ENCODE data around the gene PRKAR1B. TPM values are rescaled to one million over a fixed set of nuclear protein-coding genes. Genes with fewer than 3 reads are reported as not detected.

PRKAR1B gene
- total RNA-seq, 1 donor from 2014 or later, result 21.7 TPM

GRCh38 chr7:772861-773621 is 46.0 kb upstream of the PRKAR1B start:
- H3K27ac Mint-ChIP-seq (ENCODE audit: unreplicated experiment), result no peak overlapping the region
- DNase-seq (ENCODE audit: low spot score), result no peak
- H3K4me3 Mint-ChIP-seq (ENCODE audit: unreplicated experiment), result no peak overlapping the region
- H3K27me3 Mint-ChIP-seq (ENCODE audit: unreplicated experiment), result peaks cover 4% of the 10 kb centered on the region
- H3K9me3 Mint-ChIP-seq (ENCODE audit: unreplicated experiment), result no peaks in the 10 kb centered on the region
- TF ChIP-seq, protein P1, sequence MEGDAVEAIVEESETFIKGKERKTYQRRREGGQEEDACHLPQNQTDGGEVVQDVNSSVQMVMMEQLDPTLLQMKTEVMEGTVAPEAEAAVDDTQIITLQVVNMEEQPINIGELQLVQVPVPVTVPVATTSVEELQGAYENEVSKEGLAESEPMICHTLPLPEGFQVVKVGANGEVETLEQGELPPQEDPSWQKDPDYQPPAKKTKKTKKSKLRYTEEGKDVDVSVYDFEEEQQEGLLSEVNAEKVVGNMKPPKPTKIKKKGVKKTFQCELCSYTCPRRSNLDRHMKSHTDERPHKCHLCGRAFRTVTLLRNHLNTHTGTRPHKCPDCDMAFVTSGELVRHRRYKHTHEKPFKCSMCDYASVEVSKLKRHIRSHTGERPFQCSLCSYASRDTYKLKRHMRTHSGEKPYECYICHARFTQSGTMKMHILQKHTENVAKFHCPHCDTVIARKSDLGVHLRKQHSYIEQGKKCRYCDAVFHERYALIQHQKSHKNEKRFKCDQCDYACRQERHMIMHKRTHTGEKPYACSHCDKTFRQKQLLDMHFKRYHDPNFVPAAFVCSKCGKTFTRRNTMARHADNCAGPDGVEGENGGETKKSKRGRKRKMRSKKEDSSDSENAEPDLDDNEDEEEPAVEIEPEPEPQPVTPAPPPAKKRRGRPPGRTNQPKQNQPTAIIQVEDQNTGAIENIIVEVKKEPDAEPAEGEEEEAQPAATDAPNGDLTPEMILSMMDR (IDR thresholded peaks at IDR 0.05; ENCODE audit: unreplicated experiment), result no peak
- no peaks in the 10 kb centered on the region for H3K4me1 Mint-ChIP-seq (ENCODE audit: unreplicated experiment)
- peaks cover 12% of the 10 kb centered on the region for H3K36me3 Mint-ChIP-seq (ENCODE audit: low read depth, unreplicated experiment)

GRCh38 chr7:772392-772791 is 45.3 kb upstream of the PRKAR1B start:
- peaks cover 7% of the 10 kb centered on the region for H3K27me3 Mint-ChIP-seq (ENCODE audit: unreplicated experiment)
- H3K4me3 Mint-ChIP-seq (ENCODE audit: unreplicated experiment), result no peak overlapping the region
- H3K4me1 Mint-ChIP-seq (ENCODE audit: unreplicated experiment), result no peaks in the 10 kb centered on the region
- peaks cover 11% of the 10 kb centered on the region for H3K36me3 Mint-ChIP-seq (ENCODE audit: low read depth, unreplicated experiment)
- no peak overlapping the region for H3K27ac Mint-ChIP-seq (ENCODE audit: unreplicated experiment)
- no peak for DNase-seq (ENCODE audit: low spot score)
- TF ChIP-seq, protein P1 (IDR thresholded peaks at IDR 0.05; ENCODE audit: unreplicated experiment), result no peak
- H3K9me3 Mint-ChIP-seq (ENCODE audit: unreplicated experiment), result no peaks in the 10 kb centered on the region

GRCh38 chr7:772005-772294 is 44.9 kb upstream of the PRKAR1B start:
- Mint-ChIP-seq H3K36me3 (ENCODE audit: low read depth, unreplicated experiment) (peaks cover 9% of the 10 kb centered on the region), H3K4me3 (ENCODE audit: unreplicated experiment) (no peak overlapping the region), H3K4me1 (ENCODE audit: unreplicated experiment) (no peaks in the 10 kb centered on the region), H3K27ac (ENCODE audit: unreplicated experiment) (no peak overlapping the region), H3K27me3 (ENCODE audit: unreplicated experiment) (peaks cover 8% of the 10 kb centered on the region), H3K9me3 (ENCODE audit: unreplicated experiment) (no peaks in the 10 kb centered on the region)
- TF ChIP-seq, protein P1 (IDR thresholded peaks at IDR 0.05; ENCODE audit: unreplicated experiment), result no peak
- no peak for DNase-seq (ENCODE audit: low spot score)

DNA sequence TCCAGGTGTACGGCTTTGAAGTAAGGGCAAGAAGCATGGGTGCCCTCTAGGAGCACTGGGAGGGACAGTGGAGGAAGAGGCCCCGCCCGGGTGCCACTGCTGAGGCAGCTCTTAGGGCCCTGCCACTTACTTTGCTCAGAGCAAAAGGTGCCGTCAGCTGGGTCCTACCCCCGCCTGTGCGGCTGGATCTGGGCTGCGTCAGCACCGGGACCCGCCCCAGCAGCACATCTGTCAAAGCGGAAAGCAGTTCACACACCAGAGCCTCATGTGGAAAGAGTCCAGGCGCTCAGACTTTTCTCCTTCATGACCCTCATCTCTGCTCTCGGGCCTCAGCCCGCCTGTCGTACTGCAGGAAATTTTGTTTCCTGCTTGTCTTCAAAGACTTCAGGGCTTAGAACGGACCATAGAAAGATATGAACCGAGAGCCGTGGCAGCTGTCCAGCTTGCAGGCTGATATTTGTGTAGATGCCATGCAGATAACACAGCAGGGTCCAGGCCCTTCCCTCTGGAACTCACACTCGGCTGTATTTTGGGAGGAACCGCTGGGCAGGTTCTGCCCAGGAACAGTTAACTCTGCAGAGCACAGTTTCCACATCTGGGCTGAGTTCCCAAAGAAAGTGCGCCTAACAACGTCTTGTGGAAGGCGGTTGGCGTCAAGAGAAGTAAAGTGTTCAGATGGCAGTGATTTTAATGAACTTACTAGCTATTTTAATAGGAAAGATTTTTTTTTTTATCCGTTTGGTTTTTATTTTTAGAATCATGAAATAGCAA is 44.3 kb upstream of the PRKAR1B start:
- Mint-ChIP-seq H3K27ac (ENCODE audit: unreplicated experiment) (no peak overlapping the region), H3K9me3 (ENCODE audit: unreplicated experiment) (no peaks in the 10 kb centered on the region)

More for the DNA sequence above, 44.3 kb upstream of the PRKAR1B start:
- H3K27me3 Mint-ChIP-seq (ENCODE audit: unreplicated experiment), result peaks cover 5% of the 10 kb centered on the region
- H3K36me3 Mint-ChIP-seq (ENCODE audit: low read depth, unreplicated experiment), result peaks cover 12% of the 10 kb centered on the region
- H3K4me1 Mint-ChIP-seq (ENCODE audit: unreplicated experiment), result no peaks in the 10 kb centered on the region
- no peak overlapping the region for H3K4me3 Mint-ChIP-seq (ENCODE audit: unreplicated experiment)
- DNase-seq (ENCODE audit: low spot score), result no peak
- TF ChIP-seq, protein P1 (IDR thresholded peaks at IDR 0.05; ENCODE audit: unreplicated experiment), result no peak

Data from endothelial cell (in vitro differentiated cells).